GM20000 (cell line): ENCODE data around the gene SLC35B4.

Experiments
- DNase-seq: peaks from one replicate; pipeline ENCODE4 v3.0.0; 2012; ENCODE audit warnings: low spot score
- CTCF ChIP-seq: IDR thresholded peaks from 2 replicates; pipeline ENCODE4 v1.5.1; 2012; ENCODE audit warnings: mild to moderate bottlenecking, control low read depth; ENCODE audit errors: extremely low read depth, missing control alignments

SLC35B4 gene

GRCh38 chr7:134318443-134318842 is 1.7 kb upstream of the SLC35B4 start:
- TF ChIP-seq CTCF, result no peak
- no peak for DNase-seq

- no peak for TF ChIP-seq CTCF
- no peak for DNase-seq
Observed at GRCh38 chr7:134317434-134317833, 704 bp upstream of the SLC35B4 start.

- TF ChIP-seq CTCF, result no peak
- DNase-seq, result peak; percentile 11
Observed at GRCh38 chr7:134315679-134316538, 821 bp downstream of the SLC35B4 start.

- no peak for DNase-seq
- no peak for TF ChIP-seq CTCF
Observed at GRCh38 chr7:134313543-134313942, 3.2 kb downstream of the SLC35B4 start.

DNA sequence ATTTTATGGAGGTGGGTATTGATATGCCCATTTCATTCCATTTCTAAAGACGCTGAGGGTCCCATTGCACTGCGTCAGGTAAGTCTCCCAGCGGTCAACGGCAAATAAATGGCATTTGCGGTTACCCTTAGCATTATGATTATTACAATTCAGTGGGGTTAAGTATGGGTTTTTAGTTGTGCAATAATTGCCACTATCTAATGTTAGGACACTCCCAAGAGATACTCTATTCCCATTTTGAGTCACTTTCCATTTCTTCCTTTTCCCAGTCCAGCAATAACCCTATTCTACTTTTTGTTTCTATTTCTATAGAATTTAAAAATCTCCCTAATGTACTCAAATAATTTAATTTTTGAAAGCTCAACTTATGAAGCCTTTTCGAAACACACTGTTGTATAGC is 4.0 kb downstream of the SLC35B4 start:
- no peak for DNase-seq
- TF ChIP-seq CTCF, result no peak

GRCh38 chr7:134311807-134312206 is 4.9 kb downstream of the SLC35B4 start:
- no peak for TF ChIP-seq CTCF
- no peak for DNase-seq

DNA sequence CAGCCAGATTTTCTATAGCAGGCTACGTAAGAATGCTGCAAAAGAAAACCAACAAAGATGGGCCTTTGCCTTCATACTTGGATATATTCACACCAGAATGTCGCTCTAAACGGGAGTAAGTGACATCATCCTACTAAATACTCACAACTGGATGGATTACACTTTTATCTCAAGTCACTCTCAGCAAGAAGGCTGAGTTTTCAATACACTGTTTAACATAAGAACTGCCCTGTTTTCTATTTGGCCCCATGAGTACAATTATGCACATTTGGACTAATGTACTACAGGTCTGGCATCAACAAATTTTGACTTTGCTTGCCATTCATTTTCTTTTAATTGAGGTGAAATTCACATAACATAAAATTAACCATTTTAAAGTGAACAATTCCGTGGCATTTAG is 8.2 kb downstream of the SLC35B4 start:
- DNase-seq, result no peak
- no peak for TF ChIP-seq CTCF
